ENCODE results near the gene IL17RC.
"Not testable (repeated sequence)": the region's sequence is repeated elsewhere in the genome, so short reads cannot be mapped to it uniquely, and the experiment has no call there.

IL17RC gene

GRCh38 chr3:9915254-9916141 lies 1.4 kb upstream of the IL17RC start:
- DNase-seq (ENCODE audit: low spot score) = peak; percentile 65

GRCh38 chr3:9916346-9916733 lies 558 bp upstream of the IL17RC start:
- DNase-seq (ENCODE audit: low spot score) = no peak

- DNase-seq (ENCODE audit: low spot score) = no peak
These were observed 922 bp downstream of the IL17RC start for GRCh38 chr3:9917820-9918219.

- no peak for DNase-seq (ENCODE audit: low spot score)
These were observed 1.6 kb downstream of the IL17RC start for GRCh38 chr3:9918261-9919038.

- DNase-seq (ENCODE audit: low spot score) = no peak
These were observed 11.3 kb downstream of the IL17RC start for GRCh38 chr3:9928158-9928557.

- no peak for DNase-seq (ENCODE audit: low spot score)
These were observed 14.0 kb downstream of the IL17RC start for GRCh38 chr3:9930804-9931418.

- peak; percentile 46 for DNase-seq (ENCODE audit: low spot score)
These were observed 15.6 kb downstream of the IL17RC start for GRCh38 chr3:9932535-9932842.

GRCh38 chr3:9932843-9933560 lies 16.1 kb downstream of the IL17RC start:
- DNase-seq (ENCODE audit: low spot score) = peak; percentile 71

GRCh38 chr3:9933561-9934234 lies 16.8 kb downstream of the IL17RC start, which contains the start of gene CRELD1:
Gene CRELD1, plus strand, starts transcription at chr3:9933834. Its CDS starts 605 bp downstream, at chr3:9934439.
- DNase-seq (ENCODE audit: low spot score) = peak; percentile 96

- DNase-seq (ENCODE audit: low spot score) = no peak
These were observed 17.3 kb downstream of the IL17RC start for GRCh38 chr3:9934235-9934621.

GRCh38 chr3:9934993-9935392 lies 18.1 kb downstream of the IL17RC start:
- DNase-seq (ENCODE audit: low spot score) = no peak

- no peak for DNase-seq (ENCODE audit: low spot score)
These were observed 19.1 kb downstream of the IL17RC start for GRCh38 chr3:9935966-9936510.

- DNase-seq (ENCODE audit: low spot score) = no peak
These were observed 20.8 kb downstream of the IL17RC start for GRCh38 chr3:9937486-9938238.

GRCh38 chr3:9938966-9939365 lies 22.1 kb downstream of the IL17RC start:
- no peak for DNase-seq (ENCODE audit: low spot score)

GRCh38 chr3:9939906-9940305 lies 23.0 kb downstream of the IL17RC start:
- not testable (repeated sequence) for DNase-seq (ENCODE audit: low spot score)

- no peak for DNase-seq (ENCODE audit: low spot score)
These were observed 23.8 kb downstream of the IL17RC start for GRCh38 chr3:9940746-9941145.

- DNase-seq (ENCODE audit: low spot score) = no peak
These were observed 25.3 kb downstream of the IL17RC start for GRCh38 chr3:9942164-9942563.

- DNase-seq (ENCODE audit: low spot score) = no peak
These were observed 26.2 kb downstream of the IL17RC start for GRCh38 chr3:9942934-9943690.

- DNase-seq (ENCODE audit: low spot score) = no peak
These were observed 27.4 kb downstream of the IL17RC start for GRCh38 chr3:9944271-9944670.

GRCh38 chr3:9945358-9945757 lies 28.5 kb downstream of the IL17RC start:
- DNase-seq (ENCODE audit: low spot score) = peak; percentile 54

Data from cerebellar cortex (tissue), 1 donor.